Measurements from ENCODE around the gene KRTAP4-7.
"Not testable (repeated sequence)": the region's sequence is repeated elsewhere in the genome, so short reads cannot be mapped to it uniquely, and the experiment has no call there.

The KRTAP4-7 gene

GRCh38 chr17:41107941-41108450 lies 24.0 kb downstream of the KRTAP4-7 start:
- in situ Hi-C loops (cut with MboI; ENCODE audit: low sequenced_read_pairs), result no loop called here

GRCh38 chr17:41108728-41109386 lies 24.9 kb downstream of the KRTAP4-7 start:
- in situ Hi-C loops (cut with MboI; ENCODE audit: low sequenced_read_pairs), result not testable (repeated sequence)

GRCh38 chr17:41111151-41111885 lies 27.4 kb downstream of the KRTAP4-7 start:
- in situ Hi-C loops (cut with MboI; ENCODE audit: low sequenced_read_pairs), result no loop called here

GRCh38 chr17:41116297-41116696 lies 32.3 kb downstream of the KRTAP4-7 start:
- in situ Hi-C loops (cut with MboI; ENCODE audit: low sequenced_read_pairs), result no loop called here

- in situ Hi-C loops (cut with MboI; ENCODE audit: low sequenced_read_pairs), result not testable (repeated sequence)
These were observed 34.0 kb downstream of the KRTAP4-7 start, which contains the start of gene KRTAP4-11 for GRCh38 chr17:41117846-41118386. TSS of gene KRTAP4-11 (minus strand) at chr17:41118373. CDS start at chr17:41118315, 58 bp downstream.

GRCh38 chr17:41118721-41119120 lies 34.8 kb downstream of the KRTAP4-7 start:
- in situ Hi-C loops (cut with MboI; ENCODE audit: low sequenced_read_pairs), result no loop called here

GRCh38 chr17:41119696-41120690 lies 36.0 kb downstream of the KRTAP4-7 start:
- in situ Hi-C loops (cut with MboI; ENCODE audit: low sequenced_read_pairs), result not testable (repeated sequence)

- in situ Hi-C loops (cut with MboI; ENCODE audit: low sequenced_read_pairs), result no loop called here
These were observed 37.8 kb downstream of the KRTAP4-7 start for GRCh38 chr17:41121742-41122141.

GRCh38 chr17:41123292-41123990 lies 39.5 kb downstream of the KRTAP4-7 start:
- in situ Hi-C loops (cut with MboI; ENCODE audit: low sequenced_read_pairs), result not testable (repeated sequence)

GRCh38 chr17:41123991-41124371 lies 40.0 kb downstream of the KRTAP4-7 start, which contains the start of gene KRTAP4-12:
TSS of gene KRTAP4-12 (minus strand) at chr17:41124182. CDS start at chr17:41124122, 60 bp downstream.
- in situ Hi-C loops (cut with MboI; ENCODE audit: low sequenced_read_pairs), result not testable (repeated sequence)

GRCh38 chr17:41125064-41125463 lies 41.1 kb downstream of the KRTAP4-7 start:
- in situ Hi-C loops (cut with MboI; ENCODE audit: low sequenced_read_pairs), result no loop called here

GRCh38 chr17:41126412-41126811 lies 42.5 kb downstream of the KRTAP4-7 start:
- in situ Hi-C loops (cut with MboI; ENCODE audit: low sequenced_read_pairs), result no loop called here

GRCh38 chr17:41127371-41127770 lies 43.4 kb downstream of the KRTAP4-7 start:
- in situ Hi-C loops (cut with MboI; ENCODE audit: low sequenced_read_pairs), result no loop called here

- in situ Hi-C loops (cut with MboI; ENCODE audit: low sequenced_read_pairs), result no loop called here
These were observed 48.0 kb downstream of the KRTAP4-7 start for GRCh38 chr17:41131979-41132378.

GRCh38 chr17:41133880-41134735 lies 50.2 kb downstream of the KRTAP4-7 start:
- in situ Hi-C loops (cut with MboI; ENCODE audit: low sequenced_read_pairs), result no loop called here
